ENCODE measurements around the gene DHFR2.

DNA sequence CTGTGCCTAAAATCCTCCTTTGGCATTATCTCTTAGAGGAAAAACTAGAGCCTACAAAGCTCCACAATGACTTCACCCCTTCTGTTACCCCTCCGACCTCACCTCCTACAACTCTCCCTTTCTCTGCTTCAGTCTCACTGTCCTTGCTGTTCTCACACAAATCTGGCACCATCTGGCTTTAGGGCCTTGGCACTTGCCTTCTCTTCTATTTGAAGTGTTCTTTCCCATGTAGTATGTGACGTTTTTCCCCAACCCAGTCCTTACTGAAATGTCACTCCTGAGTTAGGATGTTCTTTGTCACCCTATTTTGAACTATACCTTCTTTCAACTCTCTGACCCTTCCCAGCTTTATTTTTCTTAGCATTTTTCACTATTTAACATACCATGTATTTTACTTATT is 43.1 kb downstream of the DHFR2 start:
- TF ChIP-seq CBX3 (IDR thresholded peaks at IDR 0.05; ENCODE audit: borderline replicate concordance, low read depth) (no peak), BHLHE40 (IDR thresholded peaks at IDR 0.05; ENCODE audit: borderline replicate concordance in 1 of 2, low read depth in 2 of 2, low read length in 1 of 2) (no peak), ELK1 (IDR thresholded peaks at IDR 0.05; ENCODE audit: low read depth, low read length) (no peak), POLR2A (IDR thresholded peaks at IDR 0.05; ENCODE audit: low read depth, low read length) (no peak), TARDBP (IDR thresholded peaks at IDR 0.05; ENCODE audit: borderline replicate concordance) (no peak), EZH2 (IDR thresholded peaks at IDR 0.05; ENCODE audit: borderline replicate concordance, control insufficient read depth, low read depth, low read length) (no peak)
- TF ChIP-seq, protein P1, sequence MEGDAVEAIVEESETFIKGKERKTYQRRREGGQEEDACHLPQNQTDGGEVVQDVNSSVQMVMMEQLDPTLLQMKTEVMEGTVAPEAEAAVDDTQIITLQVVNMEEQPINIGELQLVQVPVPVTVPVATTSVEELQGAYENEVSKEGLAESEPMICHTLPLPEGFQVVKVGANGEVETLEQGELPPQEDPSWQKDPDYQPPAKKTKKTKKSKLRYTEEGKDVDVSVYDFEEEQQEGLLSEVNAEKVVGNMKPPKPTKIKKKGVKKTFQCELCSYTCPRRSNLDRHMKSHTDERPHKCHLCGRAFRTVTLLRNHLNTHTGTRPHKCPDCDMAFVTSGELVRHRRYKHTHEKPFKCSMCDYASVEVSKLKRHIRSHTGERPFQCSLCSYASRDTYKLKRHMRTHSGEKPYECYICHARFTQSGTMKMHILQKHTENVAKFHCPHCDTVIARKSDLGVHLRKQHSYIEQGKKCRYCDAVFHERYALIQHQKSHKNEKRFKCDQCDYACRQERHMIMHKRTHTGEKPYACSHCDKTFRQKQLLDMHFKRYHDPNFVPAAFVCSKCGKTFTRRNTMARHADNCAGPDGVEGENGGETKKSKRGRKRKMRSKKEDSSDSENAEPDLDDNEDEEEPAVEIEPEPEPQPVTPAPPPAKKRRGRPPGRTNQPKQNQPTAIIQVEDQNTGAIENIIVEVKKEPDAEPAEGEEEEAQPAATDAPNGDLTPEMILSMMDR (IDR thresholded peaks at IDR 0.05 in 2 of 3, conservative IDR thresholded peaks at IDR 0.05 in 1 of 3; ENCODE audit: control insufficient read depth in 2 of 3, extremely low read depth in 1 of 3, insufficient read depth in 1 of 3, low read depth in 3 of 3, low read length in 3 of 3): no peak
- TF ChIP-seq, protein P2, sequence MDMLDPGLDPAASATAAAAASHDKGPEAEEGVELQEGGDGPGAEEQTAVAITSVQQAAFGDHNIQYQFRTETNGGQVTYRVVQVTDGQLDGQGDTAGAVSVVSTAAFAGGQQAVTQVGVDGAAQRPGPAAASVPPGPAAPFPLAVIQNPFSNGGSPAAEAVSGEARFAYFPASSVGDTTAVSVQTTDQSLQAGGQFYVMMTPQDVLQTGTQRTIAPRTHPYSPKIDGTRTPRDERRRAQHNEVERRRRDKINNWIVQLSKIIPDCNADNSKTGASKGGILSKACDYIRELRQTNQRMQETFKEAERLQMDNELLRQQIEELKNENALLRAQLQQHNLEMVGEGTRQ (IDR thresholded peaks at IDR 0.05; ENCODE audit: borderline replicate concordance, low read depth, low read length): no peak
